DND-41 (cell line): ENCODE results near the gene ASIC2.

ENCODE experiments used
- ATAC-seq: fragments of 200-7000 bp; cut with Tn5 transposase; 3 replicates; pipeline ENCODE4 v1.9.1; 2021; ENCODE audit warnings: low read depth; ENCODE audit not compliant: insufficient read depth
- DNase-seq: peaks from one replicate; pipeline ENCODE4 v3.0.0-alpha.2; 2020
- H2AFZ ChIP-seq: 2 replicates; pipeline ENCODE4 v1.6.0; 2012; ENCODE audit warnings: low read depth, low read length
- H3K27ac ChIP-seq: 2 replicates; pipeline ENCODE4 v1.5.1; 2012; ENCODE audit warnings: low read length, inconsistent platforms
- H3K27me3 ChIP-seq: fragments of 200-600 bp; sonication (generic); 2 replicates; pipeline ENCODE4 v1.6.0; 2012; ENCODE audit warnings: low read length, mild to moderate bottlenecking, inconsistent platforms; ENCODE audit not compliant: insufficient read depth, poor library complexity
- H3K36me3 ChIP-seq: 2 replicates; pipeline ENCODE4 v1.5.1; 2012; ENCODE audit warnings: low read length, inconsistent platforms; ENCODE audit not compliant: insufficient read depth
- H3K4me1 ChIP-seq: 2 replicates; pipeline ENCODE4 v1.5.1; 2012; ENCODE audit warnings: mild to moderate bottlenecking, low read length; ENCODE audit not compliant: insufficient read depth
- H3K4me2 ChIP-seq: 2 replicates; pipeline ENCODE4 v1.6.0; 2012; ENCODE audit warnings: mild to moderate bottlenecking, moderate library complexity, low read length, inconsistent platforms; ENCODE audit not compliant: insufficient read depth
- H3K4me3 ChIP-seq, 2 experiments: fragments of 200-600 bp in 1 of 2; shearing (Covaris generic) in 1 of 2; 2 replicates each; pipeline ENCODE4 v1.5.1; 2012 to 2016; ENCODE audit warnings: inconsistent platforms in 2 of 2, low read length in 2 of 2, mild to moderate bottlenecking in 2 of 2, low read depth in 1 of 2, moderate library complexity in 1 of 2
- H3K79me2 ChIP-seq: 2 replicates; pipeline ENCODE4 v1.6.0; 2012; ENCODE audit warnings: low read length, inconsistent platforms; ENCODE audit not compliant: insufficient read depth
- H3K9ac ChIP-seq: 2 replicates; pipeline ENCODE4 v1.6.0; 2012; ENCODE audit warnings: low read depth, mild to moderate bottlenecking, inconsistent platforms, low read length, moderate library complexity
- H3K9me3 ChIP-seq: 2 replicates; pipeline ENCODE4 v1.5.1; 2012; ENCODE audit warnings: low read length, moderate library complexity, mild to moderate bottlenecking, inconsistent platforms; ENCODE audit not compliant: insufficient read depth, severe bottlenecking
- H4K20me1 ChIP-seq: 2 replicates; pipeline ENCODE4 v1.6.0; 2012; ENCODE audit warnings: low read length; ENCODE audit not compliant: insufficient read depth
- EZH2 ChIP-seq: IDR thresholded peaks from 3 replicates; pipeline ENCODE4 v1.6.1; 2012; ENCODE audit warnings: borderline replicate concordance, low read depth, mild to moderate bottlenecking, moderate library complexity, low read length, inconsistent platforms; ENCODE audit not compliant: severe bottlenecking
- TF ChIP-seq, protein P1 (sequence below): IDR thresholded peaks from 2 replicates; pipeline ENCODE4 v1.5.1; 2012; ENCODE audit warnings: borderline replicate concordance, low read length, moderate library complexity, mild to moderate bottlenecking; ENCODE audit not compliant: poor library complexity, severe bottlenecking; ENCODE audit errors: extremely low read depth

The ASIC2 gene

GRCh38 chr17:33024688-33025486, 268.2 kb downstream of the ASIC2 start:
- Histone ChIP-seq H3K4me3 (no peak overlapping the region), H3K9me3 (no peaks in the 10 kb centered on the region), H3K27me3 (no peaks in the 10 kb centered on the region), H4K20me1 (no peaks in the 10 kb centered on the region), H2AFZ (no peak overlapping the region), H3K79me2 (no peaks in the 10 kb centered on the region), H3K4me2 (no peak overlapping the region), H3K9ac (no peak overlapping the region), H3K27ac (no peak overlapping the region), H3K36me3 (no peaks in the 10 kb centered on the region), H3K4me1 (no peaks in the 10 kb centered on the region)
- DNase-seq (no peak), ATAC-seq (no peak)
- TF ChIP-seq EZH2 = no peak
- TF ChIP-seq, protein P1, sequence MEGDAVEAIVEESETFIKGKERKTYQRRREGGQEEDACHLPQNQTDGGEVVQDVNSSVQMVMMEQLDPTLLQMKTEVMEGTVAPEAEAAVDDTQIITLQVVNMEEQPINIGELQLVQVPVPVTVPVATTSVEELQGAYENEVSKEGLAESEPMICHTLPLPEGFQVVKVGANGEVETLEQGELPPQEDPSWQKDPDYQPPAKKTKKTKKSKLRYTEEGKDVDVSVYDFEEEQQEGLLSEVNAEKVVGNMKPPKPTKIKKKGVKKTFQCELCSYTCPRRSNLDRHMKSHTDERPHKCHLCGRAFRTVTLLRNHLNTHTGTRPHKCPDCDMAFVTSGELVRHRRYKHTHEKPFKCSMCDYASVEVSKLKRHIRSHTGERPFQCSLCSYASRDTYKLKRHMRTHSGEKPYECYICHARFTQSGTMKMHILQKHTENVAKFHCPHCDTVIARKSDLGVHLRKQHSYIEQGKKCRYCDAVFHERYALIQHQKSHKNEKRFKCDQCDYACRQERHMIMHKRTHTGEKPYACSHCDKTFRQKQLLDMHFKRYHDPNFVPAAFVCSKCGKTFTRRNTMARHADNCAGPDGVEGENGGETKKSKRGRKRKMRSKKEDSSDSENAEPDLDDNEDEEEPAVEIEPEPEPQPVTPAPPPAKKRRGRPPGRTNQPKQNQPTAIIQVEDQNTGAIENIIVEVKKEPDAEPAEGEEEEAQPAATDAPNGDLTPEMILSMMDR = no peak

DNA sequence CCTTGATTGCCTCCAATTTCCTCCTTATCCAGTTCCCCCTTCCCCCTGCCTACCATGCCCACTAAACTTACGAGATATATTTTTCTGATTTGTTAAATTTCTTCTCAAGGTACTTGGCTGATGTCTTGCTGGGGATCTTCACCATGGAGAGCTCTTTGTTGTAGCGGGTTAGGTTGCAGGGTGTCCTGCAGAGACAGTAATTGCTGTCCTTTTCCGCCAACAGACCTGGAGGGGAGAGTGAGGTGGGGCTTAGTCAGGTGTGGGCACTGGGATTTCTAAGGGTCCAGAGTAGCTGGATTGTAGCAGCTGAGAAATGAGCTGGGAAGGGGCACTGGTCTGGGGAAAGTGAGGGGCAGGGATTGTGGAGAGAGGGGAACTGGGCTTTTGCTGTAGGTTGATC, 269.3 kb downstream of the ASIC2 start:
- no peak overlapping the region for H2AFZ ChIP-seq
- H3K79me2 ChIP-seq = no peaks in the 10 kb centered on the region
- H3K36me3 ChIP-seq = no peaks in the 10 kb centered on the region
- DNase-seq (no peak), ATAC-seq (no peak)
- H3K4me2 ChIP-seq = no peak overlapping the region
- H3K27me3 ChIP-seq = no peaks in the 10 kb centered on the region
- H3K9ac ChIP-seq = no peak overlapping the region
- no peaks in the 10 kb centered on the region for H4K20me1 ChIP-seq
- no peaks in the 10 kb centered on the region for H3K4me1 ChIP-seq
- H3K4me3 ChIP-seq = no peak overlapping the region
- no peak overlapping the region for H3K27ac ChIP-seq
- TF ChIP-seq, protein P1 = no peak
- TF ChIP-seq EZH2 = no peak
- H3K9me3 ChIP-seq = no peaks in the 10 kb centered on the region

- Histone ChIP-seq H4K20me1 (no peaks in the 10 kb centered on the region), H3K4me2 (no peak overlapping the region), H3K27ac (no peak overlapping the region), H2AFZ (no peak overlapping the region), H3K9me3 (no peaks in the 10 kb centered on the region), H3K27me3 (peaks cover 2% of the 10 kb centered on the region), H3K36me3 (no peaks in the 10 kb centered on the region), H3K4me1 (no peaks in the 10 kb centered on the region), H3K79me2 (no peaks in the 10 kb centered on the region), H3K4me3 (no peak overlapping the region), H3K9ac (no peak overlapping the region)
- no peak for DNase-seq
- no peak for ATAC-seq
- TF ChIP-seq, protein P1 = no peak
- TF ChIP-seq EZH2 = no peak
Observed at GRCh38 chr17:33021731-33022408, 271.2 kb downstream of the ASIC2 start.
